ENCODE data around the gene C2CD4C.

Gene C2CD4C

GRCh38 chr19:443005-443404 lies 34.1 kb upstream of the C2CD4C start:
- TF ChIP-seq CTCF (conservative IDR thresholded peaks at IDR 0.05; ENCODE audit: low read depth, low read length): no peak
- H3K4me3 ChIP-seq (ENCODE audit: low read length): no peak overlapping the region
- DNase-seq (ENCODE audit: low read depth): no peak

- no peak overlapping the region for H3K4me3 ChIP-seq (ENCODE audit: low read length)
- DNase-seq (ENCODE audit: low read depth): no peak
- no peak for TF ChIP-seq CTCF (conservative IDR thresholded peaks at IDR 0.05; ENCODE audit: low read depth, low read length)
Measured at GRCh38 chr19:442085-442484, 33.1 kb upstream of the C2CD4C start.

- no peak for TF ChIP-seq CTCF (conservative IDR thresholded peaks at IDR 0.05; ENCODE audit: low read depth, low read length)
- no peak for DNase-seq (ENCODE audit: low read depth)
- no peak overlapping the region for H3K4me3 ChIP-seq (ENCODE audit: low read length)
Measured at GRCh38 chr19:441213-441836, 32.4 kb upstream of the C2CD4C start.

GRCh38 chr19:440391-441212 lies 31.7 kb upstream of the C2CD4C start:
- no peak for TF ChIP-seq CTCF (conservative IDR thresholded peaks at IDR 0.05; ENCODE audit: low read depth, low read length)
- H3K4me3 ChIP-seq (ENCODE audit: low read length): no peak overlapping the region

GRCh38 chr19:439167-439900 lies 30.4 kb upstream of the C2CD4C start:
- TF ChIP-seq CTCF (conservative IDR thresholded peaks at IDR 0.05; ENCODE audit: low read depth, low read length): no peak

More at GRCh38 chr19:440391-441212, 31.7 kb upstream of the C2CD4C start:
- no peak for DNase-seq (ENCODE audit: low read depth)

GRCh38 chr19:438416-438958 lies 29.5 kb upstream of the C2CD4C start:
- H3K4me3 ChIP-seq (ENCODE audit: low read length): no peak overlapping the region
- TF ChIP-seq CTCF (conservative IDR thresholded peaks at IDR 0.05; ENCODE audit: low read depth, low read length): no peak
- no peak for DNase-seq (ENCODE audit: low read depth)

More at GRCh38 chr19:439167-439900, 30.4 kb upstream of the C2CD4C start:
- no peak overlapping the region for H3K4me3 ChIP-seq (ENCODE audit: low read length)
- DNase-seq (ENCODE audit: low read depth): no peak

Measured in retinal pigment epithelial cell (primary cell).